NCI-H146 treated with DMSO at 0.1 percent for 48 hours (cell line): ENCODE results near the gene CCDC27.

Source experiments
- DNase-seq: peaks from one replicate; lab custom pipeline; 2025; ENCODE audit not compliant: unreplicated experiment; lab: John Stamatoyannopoulos, UW

Gene CCDC27

DNA sequence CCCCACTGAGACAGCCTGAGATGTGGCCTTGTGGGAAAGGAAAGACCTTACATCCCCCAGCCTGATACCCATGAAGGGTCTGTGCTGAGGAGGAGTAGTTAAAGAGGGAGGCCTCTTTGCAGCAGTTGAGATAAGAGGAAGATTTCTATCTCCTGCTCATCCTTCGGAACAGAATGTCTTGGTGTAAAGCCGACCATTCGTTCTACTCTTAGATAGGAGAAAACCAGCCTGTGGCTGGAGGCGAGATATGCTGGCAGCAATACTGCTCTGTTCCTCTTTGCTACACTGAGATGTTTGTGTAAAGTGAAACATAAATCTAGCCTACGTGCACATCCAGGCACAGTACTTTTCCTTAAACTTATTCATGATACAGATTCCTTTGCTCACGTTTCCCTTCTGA lies 1.5 kb upstream of the CCDC27 start:
- no peak for DNase-seq

DNA sequence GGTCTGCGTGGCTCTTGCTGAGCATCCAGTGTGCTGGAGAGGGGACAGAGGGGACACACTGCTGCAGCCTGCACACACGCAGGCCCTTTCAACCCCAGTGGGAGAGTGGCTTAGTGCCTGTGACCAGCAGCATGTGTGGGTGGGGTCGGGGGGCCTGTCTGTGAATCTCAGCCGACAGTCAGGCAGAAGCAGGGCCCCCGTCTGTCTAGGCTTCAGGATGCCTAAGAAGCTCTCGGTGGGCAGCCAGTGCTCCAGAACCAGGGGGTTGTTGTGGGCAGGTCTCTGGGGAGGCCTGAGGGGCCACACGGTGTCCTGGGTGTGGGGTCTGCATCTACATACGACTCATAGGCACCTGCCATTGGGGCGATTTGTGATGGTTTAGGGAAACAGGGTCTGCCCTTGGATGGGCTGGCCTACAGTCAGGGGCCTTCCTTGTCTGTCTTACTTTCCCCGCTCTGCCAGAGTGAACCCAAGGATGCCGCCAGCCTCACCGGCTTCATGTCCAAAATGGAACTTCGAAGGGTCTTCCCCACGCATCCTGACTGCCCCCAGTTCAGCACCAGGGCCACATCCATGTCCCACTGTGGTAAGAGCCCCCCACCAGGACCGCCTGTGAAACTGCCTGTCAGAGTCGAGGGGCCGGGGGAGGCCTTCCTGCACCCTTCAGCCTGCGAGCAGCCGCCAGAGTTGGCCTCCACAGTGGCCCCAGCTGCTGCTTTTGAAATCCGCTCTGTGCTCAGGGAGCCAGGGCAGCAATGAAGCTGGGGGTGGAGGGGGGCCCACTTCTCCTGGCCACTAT lies 1.6 kb downstream of the CCDC27 start:
- DNase-seq = no peak

DNA sequence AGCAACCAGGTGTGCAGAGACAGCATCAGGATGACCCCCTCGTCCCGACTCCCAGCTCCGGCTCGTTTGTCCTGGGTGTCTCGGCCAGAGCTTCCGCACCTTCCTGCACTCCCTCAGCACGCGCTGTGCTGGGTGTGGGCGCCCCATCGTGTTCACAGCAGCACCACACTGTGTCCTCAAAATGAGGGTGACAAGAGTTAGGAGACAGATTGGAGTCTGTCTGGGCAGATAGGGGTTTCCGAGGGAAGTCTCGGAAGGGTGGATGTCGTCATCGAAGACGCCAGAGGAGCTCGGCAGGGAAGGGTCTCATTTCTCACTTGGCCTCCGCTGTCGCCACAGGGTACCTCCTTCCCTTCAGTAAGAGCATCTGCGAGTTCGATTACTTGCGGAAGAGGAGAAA lies 4.1 kb downstream of the CCDC27 start:
- DNase-seq = no peak

DNA sequence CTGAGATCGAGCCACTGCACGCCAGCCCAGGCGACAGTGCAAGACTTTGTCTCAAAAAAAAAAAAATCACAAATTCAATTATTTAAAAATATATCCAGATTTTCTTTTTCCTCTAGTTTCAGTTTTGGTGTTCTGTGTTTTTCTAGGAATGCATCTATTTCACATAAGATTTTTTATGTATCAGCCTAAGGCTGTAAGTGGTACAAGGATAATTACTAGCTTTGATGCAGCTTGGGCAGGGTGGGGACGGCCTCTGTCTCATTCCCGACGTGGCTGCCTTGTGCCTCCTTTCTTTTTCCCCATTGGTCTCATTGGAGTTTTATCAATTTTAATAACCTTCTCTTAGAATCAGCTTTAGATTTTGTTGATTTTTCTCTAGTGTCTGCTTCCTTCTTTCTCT lies 6.9 kb downstream of the CCDC27 start:
- no peak for DNase-seq

DNA sequence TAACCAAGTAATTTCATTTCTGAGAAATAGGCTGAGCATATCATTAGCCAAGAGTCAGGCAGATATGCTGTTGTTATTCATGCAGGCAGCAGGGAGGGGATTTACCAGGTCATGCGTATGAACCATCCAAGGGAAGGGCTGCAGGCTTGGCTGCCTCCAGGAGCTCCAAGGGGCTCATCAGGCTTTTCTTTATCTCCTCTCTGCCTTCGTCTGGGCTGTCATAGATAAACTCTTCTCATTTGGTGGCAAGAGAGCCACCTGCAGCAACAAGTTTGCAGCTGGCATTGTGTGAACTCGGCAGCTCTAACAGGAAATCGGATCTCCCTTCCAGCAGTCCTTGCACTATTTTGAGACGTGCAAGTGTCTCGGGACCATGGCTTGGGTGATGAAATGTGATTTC lies 7.5 kb downstream of the CCDC27 start:
- no peak for DNase-seq

DNA sequence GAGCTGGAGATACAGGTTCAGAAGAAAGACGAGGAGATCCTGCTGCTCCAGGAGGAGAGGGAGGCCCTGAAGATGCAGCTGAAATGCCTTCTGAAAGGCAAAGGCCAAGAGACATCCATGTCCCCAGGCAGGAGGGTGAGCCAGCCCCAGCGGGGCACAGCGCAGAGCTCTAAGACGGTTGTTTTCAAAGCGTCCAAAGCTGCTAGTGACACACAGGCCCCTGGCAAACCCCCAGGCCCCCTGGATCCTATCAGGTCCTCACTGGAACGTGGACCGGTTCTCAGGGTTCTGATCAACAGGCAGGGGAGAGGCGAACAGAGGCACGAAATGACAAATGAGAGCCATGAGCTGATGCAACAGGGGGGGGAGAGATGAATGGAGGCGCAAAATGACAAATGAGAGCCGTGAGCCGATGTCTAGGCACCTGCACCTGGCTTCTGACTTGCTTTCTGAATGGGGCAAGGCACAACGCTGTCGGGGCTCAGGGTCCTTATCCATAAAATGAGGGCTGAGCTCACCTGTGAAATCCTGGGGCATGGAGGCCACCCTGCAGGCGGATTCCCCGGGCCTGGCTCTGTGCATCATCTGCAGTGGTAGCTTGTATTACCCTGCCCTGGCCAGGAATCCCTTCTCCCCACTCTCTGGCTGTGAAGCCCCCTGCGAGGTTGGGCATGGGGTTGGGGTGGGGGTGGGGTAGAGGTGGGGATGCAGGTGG lies 9.2 kb downstream of the CCDC27 start:
- DNase-seq = no peak

DNA sequence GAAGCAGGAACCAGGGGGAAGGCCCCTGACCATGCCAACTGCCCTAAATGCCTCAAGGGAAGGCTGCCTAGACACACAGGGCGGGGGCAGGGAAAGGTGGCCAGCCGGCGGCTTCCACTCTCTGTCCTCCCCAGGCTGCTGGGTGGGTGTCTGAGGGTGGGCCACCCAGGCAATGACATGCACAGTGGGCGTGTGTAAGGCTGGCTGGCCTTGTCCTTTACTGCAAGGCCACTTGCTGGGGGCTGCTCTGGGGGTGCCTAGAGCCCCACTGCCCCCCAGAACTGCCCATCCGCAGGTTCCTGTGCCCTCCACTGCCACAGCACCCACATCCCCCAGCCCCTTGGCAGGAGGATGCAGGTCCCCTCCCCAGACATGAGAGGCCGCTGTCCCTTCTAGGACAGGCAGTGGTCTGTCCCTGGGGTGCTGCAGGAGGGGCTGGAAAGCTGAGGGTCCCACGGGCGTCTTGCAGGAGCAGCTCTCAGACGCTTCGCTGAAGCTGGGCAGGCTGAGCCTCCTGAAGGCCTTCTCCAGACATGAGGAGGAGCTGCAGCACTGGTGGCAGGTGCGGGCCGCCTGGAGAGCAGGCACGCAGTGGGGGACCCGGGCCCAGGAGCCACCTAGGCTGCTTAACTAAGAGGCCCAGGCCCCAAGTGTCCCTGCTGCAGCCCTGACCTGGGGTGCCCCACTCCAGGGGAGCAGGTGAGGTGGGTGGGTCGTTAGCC lies 10.1 kb downstream of the CCDC27 start:
- no peak for DNase-seq

DNA sequence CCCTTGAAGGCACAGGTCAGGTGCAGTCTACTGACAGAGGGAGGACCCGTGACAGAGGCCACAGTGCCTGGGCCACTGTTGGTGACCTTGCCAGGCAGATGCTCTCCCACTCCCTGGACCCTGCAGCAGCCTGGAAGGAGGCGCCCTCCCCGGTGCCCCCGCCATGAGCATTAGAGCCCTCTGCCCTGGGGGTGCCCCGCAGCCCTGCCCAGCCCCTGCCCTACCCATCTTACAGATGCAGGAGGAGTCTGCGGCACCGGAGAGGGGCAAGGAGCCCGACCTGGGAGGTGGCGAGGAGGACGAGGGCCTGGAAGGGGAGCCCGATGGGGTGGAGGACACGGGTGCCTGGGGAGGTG lies 10.6 kb downstream of the CCDC27 start:
- DNase-seq = no peak

DNA sequence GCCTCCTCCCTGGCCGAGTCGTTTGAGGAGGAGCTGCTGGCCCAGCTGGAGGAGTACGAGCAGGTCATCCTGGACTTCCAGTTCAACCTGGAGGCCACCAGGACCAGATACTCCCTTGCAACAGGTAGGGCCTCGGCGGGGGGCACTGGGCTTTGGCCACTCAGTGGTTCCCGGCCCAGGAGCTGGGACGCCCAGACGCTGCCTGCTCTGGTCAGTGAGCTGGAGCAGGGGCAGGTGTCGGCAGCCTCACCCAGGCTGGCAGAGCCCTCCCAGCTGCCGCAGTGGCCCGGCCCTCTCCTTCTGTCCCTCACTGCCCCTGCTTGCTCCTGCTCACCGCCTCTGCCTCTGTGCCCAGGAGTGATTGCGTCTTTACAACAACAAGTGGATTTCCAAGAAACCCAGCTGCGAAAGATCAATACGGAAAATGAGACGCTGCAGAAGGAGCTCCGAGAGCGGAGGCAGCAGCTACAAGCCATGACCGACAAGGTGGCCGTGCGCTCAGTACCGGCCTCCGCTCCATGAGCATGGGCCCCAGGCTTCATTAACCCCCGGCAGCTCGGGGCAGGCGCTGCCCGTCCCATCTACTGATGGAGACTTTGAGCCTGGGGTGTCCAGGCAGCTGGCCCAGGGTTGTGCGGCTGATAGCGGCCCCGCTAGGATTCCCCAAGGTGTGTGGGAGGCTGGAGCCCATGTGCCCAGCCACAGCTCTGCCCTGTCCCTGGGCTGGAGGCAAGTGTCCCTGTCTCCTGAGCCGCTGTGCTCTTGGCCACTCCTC lies 11.3 kb downstream of the CCDC27 start:
- no peak for DNase-seq

DNA sequence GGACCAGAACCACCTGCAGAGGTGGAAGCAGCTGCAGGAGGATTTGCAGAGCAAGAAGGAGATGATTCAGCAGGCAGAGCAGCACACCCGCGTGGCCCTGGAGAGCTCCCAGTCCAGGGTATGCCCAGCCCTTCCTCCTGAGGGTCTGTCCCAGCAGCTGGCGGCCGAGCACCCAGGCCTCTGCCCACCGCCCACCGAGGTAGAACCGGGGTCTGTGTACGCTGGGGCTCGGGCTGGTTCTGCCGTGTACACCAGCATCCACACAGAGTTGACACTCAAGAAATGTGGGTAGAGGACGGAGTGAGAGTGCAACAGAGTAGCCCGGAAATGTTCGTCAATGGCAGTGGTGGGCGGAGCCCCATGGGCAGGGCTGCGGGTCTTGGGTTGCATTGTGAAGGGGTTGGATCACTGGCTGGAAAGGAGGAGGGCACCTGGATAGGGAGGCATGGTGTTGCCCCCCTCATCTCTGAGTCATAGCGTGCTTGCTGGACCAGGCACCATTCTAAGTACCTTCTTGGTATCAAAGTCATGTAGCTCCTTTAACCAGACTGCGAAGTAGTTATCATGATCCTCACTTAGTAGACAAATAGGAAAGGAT lies 15.2 kb downstream of the CCDC27 start:
- DNase-seq = peak; percentile 1

DNA sequence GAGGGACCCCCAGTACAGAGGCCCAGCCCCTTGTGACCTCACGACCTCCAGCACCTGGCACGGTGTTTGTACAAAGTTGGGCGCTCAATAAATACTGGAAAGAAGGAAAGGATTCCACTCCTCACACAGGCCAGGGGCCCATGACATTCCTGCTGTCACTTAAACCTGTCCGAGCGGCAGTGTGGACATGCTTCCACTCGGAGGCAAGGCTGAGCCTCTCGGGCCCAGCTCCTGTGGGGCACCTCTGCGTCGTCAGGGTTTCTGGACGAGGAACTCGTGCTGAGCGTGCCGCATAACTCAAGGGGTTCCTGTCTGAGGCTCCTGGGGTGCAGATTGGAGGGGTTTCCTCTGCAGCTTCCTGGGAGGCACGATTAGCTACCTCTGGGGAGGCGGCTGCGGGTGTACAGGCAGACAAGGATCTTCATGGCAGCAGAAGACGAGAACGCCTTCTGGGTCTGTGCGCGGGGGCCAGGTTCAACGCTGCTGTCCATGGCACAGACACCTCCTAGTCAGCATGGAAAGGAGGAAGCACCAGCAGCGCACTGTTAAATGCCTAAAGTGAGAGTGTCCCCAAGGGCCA lies 16.7 kb downstream of the CCDC27 start:
- DNase-seq = no peak

DNA sequence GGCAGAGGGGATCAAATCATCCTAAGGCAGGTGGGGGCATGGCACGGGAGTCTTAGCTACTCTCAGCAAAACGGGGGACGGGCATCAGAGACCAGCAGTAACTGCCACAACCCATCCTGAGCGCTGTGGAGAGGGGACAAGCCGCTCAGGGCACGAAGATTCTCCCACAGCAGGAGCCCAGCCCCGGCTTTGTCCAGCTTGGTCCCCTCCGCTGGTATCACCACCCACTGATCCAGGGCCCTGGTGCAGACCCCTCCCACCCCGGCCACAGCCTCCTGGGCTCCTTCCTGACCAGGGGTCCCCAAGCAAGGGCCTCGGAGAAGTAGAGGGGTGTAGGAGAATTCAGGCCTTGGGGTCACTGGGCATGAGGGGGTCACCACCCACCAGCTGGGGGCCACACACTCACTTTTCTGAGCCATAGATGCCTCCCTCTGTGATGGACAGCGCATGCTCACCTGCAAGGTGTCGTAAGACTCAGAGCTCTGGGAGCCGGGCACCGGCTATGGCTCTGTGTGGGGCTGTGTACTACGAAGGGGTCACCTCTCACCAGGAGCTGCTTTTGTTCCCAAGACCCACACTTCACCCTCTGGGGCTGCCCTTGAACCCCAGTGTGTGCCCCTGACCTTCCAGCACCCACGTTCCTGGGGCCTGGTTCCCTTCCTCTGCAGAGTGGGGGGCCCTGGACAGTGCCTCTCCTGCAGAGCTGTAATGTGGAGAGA lies 18.0 kb downstream of the CCDC27 start:
- DNase-seq = no peak

DNA sequence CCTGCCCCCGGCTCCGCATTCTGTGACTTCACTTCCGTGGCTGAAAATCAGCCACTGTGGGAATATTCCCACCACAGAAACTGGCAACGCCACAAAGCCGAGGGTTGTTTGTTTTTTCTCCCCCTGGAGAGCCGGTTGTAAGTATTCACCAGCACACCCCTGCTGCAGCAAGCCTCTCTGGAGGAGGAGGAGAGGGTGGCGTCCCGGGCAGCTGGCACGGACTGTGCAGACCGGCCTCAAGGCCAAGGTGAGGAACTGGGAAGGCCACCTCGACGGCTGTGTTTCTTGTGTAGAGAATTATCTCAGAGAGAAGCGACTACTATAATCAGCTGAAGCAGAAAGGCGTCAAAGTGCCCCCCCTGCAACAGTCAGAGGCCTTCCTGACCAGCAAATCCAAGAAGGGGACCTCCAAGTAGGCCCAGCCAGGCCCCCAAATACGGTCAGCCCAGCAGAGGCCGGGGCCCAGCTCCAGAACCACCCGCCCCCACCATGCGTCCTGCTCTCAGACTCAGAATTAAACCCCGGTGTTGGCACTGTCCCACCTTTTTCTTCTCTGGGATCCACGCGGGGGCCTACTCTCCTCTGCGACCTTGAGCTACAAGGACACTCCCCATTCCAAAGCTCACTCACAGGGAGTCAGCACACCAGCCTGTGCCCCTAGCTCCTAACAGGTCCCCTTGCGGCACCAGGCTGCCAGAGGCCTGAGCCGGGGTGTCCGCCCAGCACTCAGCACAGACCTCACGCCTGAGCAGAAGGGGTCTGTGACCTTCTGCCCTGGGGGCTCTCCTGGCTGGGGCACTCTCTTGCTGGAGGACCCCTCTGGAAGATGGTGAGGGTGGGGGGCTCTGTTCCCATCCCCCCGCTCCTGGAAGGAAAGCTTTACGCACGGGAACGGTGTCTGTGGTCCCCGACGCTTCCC lies 19.1 kb downstream of the CCDC27 start:
- DNase-seq = no peak

DNA sequence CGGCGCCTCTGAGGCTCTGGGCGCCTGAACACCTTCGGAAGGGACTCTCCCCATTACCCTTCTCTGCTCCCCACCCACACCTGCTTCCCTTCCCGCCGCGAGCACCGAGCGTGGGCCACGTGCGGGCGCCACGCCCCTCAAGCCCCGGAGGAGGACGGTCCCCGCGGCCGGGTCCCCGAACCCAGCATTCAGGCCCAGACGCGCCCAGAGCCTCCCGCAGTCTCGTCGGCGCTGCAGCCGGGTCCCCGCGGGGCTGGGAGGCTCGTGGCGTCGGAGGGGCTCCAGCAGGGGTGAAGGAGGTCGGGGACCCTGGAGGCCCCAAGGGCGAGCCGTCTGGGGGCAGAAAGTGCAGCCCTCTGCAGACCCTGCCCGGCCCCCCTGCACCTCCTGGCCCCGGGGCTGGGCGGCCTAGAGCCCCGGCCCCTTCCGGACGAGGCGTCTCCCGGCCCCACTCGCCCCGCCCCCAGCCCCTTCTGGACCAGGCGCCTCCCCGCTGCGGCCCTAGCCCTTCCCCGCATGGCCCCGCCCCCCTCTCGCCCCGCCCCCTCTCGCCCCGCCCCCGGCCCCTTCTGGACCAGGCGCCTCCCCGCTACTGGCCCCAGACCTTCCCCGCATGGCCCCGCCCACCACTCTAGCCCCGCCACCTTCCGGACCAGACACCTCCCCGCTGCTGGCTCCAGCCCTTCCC lies 19.9 kb downstream of the CCDC27 start:
- peak; percentile 28 for DNase-seq

DNA sequence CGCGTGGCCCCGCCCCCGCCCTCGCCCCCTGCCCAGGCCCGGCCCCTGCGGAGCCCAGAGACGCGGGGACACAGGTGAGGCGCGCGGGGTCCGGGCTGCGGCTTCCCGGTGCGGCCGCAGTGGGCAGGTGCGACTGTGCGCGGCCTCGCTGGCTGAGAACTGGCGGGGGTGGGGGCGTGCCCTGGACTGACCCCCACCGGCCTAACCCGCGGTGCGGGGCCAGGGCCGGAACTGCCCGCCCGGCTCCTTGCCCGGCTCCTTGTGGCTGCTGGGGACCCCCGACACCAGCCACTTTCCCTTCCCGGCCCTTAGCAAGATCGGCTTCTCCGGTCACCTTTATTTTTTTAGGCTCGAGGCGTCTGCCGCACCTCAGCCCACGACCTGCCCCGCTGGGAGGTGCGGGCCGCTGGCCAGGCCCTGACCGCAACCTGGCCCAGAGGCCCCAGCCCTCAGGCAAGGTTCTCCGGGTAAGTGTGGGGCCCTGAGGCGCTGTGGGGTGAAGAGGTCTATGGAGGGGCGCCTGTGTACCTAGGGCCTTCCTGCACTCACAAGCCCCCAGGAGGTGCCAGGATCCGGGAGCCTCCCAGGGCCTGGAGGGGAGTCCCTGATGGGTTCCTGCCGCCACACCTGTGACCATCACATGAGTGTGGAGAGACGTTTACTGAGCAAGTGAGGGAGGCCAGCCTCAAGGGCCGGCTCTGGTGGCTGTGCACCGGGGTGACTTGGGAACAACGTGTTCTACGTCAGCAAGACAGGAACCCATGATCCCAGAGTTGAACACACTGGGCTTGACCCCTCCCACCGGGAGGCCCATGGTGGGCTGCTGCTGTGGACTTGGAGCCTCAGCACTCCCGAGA lies 20.7 kb downstream of the CCDC27 start, which contains the start of gene SMIM1:
Gene SMIM1 (plus strand): TSS at position 35 of the 857 bp plus-strand sequence. CDS start 2,625 bp downstream, outside the sequence.
- no peak for DNase-seq

DNA sequence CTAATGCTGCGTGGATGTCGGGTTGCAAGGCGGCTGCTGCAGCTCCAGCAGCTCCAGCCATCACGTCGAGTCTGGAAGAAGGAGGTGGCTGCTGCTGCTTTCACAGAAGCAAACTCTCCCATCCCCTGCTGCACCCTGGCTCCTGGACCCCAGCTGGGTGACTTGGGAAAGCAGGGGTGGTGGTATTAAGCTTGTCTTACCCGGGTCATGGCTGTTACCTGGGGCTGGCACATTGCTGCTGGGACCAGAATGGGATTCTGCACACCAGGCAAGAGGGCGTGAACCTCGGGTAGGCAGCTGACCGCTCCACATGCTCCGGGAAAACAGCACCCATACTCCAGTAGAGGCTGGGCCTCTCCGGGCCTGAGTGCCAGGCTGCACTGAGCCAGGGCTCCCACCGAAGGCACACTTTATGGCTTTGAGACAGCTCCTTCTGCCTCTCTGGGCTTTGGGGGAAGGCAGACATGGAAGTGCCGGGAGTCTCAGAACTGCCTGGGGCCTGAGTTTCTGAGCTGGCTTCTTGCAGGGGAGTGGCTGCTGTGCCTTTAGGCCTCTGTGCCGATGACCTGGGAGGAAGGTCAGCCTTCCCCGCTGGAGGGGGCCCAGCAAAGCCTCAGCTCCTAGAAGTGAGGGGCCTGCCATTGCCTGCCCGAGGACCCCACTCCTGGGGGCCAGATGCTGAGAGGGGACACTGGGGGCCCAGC lies 21.5 kb downstream of the CCDC27 start:
- no peak for DNase-seq
